ENCODE results near the gene AMIGO2. TPM values are rescaled to one million over a fixed set of nuclear protein-coding genes. Genes with fewer than 3 reads are reported as not detected.

The AMIGO2 gene
- total RNA-seq, 2 donors from 2014 or later = 2.6 to 4.0 TPM

DNA sequence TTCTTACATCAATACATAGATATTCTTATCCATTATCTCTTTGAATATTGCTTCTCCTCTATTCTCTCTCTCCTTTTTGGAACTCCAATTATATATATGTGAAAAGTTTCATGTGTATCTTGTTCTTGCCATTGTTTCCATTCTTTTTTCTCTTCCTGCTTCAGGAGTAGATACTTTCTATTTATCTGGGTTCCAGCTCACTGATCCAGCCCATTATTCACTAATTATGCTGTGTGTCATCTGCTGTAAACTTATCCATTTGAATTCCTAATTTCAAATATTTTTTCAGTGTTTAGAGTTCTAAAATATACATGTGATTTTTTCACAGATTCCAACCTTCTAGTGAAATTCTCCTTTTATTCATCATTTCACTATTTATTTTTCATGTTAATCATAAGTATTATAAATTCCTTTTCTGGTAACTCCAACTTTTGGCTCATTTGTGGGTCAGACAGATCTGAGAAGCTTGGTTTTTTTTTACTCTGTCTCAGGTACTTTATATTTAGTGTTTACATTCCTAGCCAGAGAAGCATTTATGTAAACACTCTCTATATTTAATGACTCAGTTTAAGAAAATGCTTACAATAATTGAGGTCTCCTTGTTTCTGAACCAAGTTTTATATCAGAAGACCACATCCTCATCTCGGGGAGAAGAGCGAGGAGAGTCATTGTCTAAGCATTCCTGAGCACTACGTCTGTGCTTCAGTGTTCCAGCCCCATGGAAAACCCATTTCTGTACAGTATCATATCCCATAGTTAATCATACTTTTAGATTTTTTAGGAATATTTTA, 15.9 kb upstream of the AMIGO2 start:
- Histone ChIP-seq H3K36me3 (replicated peaks in 1 of 2; ENCODE audit: insufficient read depth in 1 of 2, low read depth in 2 of 2) (no peaks in the 10 kb centered on the region), H3K4me3 (no peak overlapping the region), H3K4me1 (peaks cover 12% of the 10 kb centered on the region), H3K27ac (no peak overlapping the region), H3K27me3 (no peaks in the 10 kb centered on the region), H3K9me3 (no peaks in the 10 kb centered on the region)
- WGBS, 2 donors = 70 to 95% methylated on average over 3 of the region's 3 CpGs
- DNase-seq (no peak), ATAC-seq (no peak)
- intact Hi-C loops (cut with DNase I) = no loop called here
- no peak for TF ChIP-seq POLR2A (IDR thresholded peaks at IDR 0.05)
- TF ChIP-seq, protein P1, sequence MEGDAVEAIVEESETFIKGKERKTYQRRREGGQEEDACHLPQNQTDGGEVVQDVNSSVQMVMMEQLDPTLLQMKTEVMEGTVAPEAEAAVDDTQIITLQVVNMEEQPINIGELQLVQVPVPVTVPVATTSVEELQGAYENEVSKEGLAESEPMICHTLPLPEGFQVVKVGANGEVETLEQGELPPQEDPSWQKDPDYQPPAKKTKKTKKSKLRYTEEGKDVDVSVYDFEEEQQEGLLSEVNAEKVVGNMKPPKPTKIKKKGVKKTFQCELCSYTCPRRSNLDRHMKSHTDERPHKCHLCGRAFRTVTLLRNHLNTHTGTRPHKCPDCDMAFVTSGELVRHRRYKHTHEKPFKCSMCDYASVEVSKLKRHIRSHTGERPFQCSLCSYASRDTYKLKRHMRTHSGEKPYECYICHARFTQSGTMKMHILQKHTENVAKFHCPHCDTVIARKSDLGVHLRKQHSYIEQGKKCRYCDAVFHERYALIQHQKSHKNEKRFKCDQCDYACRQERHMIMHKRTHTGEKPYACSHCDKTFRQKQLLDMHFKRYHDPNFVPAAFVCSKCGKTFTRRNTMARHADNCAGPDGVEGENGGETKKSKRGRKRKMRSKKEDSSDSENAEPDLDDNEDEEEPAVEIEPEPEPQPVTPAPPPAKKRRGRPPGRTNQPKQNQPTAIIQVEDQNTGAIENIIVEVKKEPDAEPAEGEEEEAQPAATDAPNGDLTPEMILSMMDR (IDR thresholded peaks at IDR 0.05) = no peak

DNA sequence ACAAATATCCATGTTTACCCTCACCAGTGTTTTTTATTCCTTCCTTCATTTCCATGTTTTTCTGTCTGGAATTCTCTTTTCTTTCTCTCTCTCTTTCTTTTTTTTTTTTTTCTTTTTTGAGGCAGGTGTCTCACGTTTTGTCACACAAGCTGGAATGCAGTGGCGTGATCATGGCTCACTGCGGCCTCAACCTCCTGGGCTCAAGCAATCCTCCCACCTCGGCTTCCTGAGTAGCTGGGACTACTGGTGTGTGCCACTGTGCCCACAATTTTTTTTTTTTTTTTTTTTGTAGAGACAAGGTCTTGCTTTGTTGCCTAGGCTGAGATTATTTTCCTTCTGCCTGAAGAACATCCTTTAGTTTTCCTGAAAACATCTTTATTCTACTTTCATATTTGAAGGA, 15.0 kb upstream of the AMIGO2 start:
- intact Hi-C loops (cut with DNase I) = no loop called here
- DNase-seq = no peak

DNA sequence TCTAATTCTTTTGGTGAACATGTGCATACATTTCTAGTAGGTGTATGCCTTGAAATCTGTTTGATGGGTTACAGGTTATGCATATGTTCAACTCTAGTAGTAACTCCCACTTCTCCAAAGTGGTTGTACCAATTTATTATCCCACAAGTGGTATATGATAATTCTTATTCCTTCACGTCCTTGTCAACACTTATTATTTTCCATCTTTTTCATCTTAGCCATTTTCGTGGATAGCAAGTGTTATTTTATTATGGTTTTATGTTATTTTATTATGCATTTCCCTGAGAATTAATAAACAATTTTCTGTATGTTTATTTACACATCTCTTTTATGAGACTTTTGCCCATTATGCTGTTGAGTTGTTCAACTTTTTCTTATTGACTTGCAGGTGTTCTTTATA, 11.2 kb upstream of the AMIGO2 start:
- Histone ChIP-seq H3K4me3 (no peak overlapping the region), H3K27me3 (no peaks in the 10 kb centered on the region), H3K4me1 (peaks cover 9% of the 10 kb centered on the region), H3K9me3 (no peaks in the 10 kb centered on the region), H3K36me3 (replicated peaks in 1 of 2; ENCODE audit: insufficient read depth in 1 of 2, low read depth in 2 of 2) (no peaks in the 10 kb centered on the region), H3K27ac (no peak overlapping the region)
- no peak for ATAC-seq
- WGBS, 2 donors = 91 to 94% methylated on average over 2 of the region's 2 CpGs
- TF ChIP-seq, protein P1 (IDR thresholded peaks at IDR 0.05) = no peak
- TF ChIP-seq POLR2A (IDR thresholded peaks at IDR 0.05) = no peak
- no peak for DNase-seq
- intact Hi-C loops (cut with DNase I) = no loop called here

More for the DNA sequence above, 15.0 kb upstream of the AMIGO2 start:
- Histone ChIP-seq H3K9me3 (no peaks in the 10 kb centered on the region), H3K27me3 (no peaks in the 10 kb centered on the region), H3K27ac (no peak overlapping the region), H3K4me1 (peaks cover 12% of the 10 kb centered on the region), H3K4me3 (no peak overlapping the region), H3K36me3 (replicated peaks in 1 of 2; ENCODE audit: insufficient read depth in 1 of 2, low read depth in 2 of 2) (no peaks in the 10 kb centered on the region)
- WGBS, 2 donors = 81 to 95% methylated on average over 4 of the region's 4 CpGs
- no peak for TF ChIP-seq POLR2A (IDR thresholded peaks at IDR 0.05)
- TF ChIP-seq, protein P1 (IDR thresholded peaks at IDR 0.05) = no peak
- ATAC-seq = no peak

DNA sequence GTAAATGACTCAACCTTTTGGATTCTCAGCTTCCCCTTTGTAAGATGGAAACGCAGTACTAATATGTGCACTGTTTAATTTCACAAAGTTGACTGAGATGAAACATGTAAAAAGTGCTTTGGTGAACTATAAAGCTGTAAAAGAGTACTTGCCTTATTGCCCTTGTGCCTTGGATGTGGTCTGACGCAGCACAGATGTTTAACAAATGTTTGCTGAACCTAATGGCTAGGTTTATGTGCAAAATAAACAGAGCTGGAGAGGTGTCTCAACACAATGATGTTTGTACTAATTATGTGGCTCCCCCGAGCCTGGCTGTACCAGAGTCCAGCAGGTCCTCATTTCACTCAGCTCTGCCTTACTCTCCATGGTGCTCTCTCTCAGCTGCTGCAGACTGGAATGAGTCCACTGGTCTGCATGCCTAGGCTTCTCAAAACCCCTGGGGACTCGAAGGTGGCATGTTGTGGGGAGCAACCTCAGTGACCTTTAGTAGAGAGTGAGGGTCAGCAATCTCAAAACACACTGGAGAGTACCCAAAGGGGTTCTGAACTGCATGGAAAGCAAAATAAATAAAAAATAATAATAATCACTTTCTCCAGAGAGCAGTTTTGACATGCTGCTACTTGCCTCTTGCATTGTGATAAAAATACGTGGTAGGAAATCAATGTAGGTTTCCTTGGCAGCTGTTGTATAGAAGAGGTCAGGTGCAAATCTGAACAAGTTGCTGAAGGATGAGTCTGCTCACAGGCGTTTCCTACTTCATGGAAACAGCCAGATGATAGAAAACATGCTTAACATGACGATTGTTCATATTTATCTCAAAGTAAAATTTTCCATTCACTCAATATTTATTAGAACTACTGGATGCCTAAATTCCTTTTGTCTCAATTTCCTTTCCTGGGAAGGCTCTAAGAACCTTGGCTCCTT, 8.5 kb upstream of the AMIGO2 start:
- intact Hi-C loops (cut with DNase I) = loop anchor here (10.0 kb wide), 1 partner anchor 217 kb away; no protein-coding TSS in a partner anchor
- peaks cover 9% of the 10 kb centered on the region for H3K4me1 ChIP-seq
- TF ChIP-seq, protein P1 (IDR thresholded peaks at IDR 0.05) = no peak
- TF ChIP-seq POLR2A (IDR thresholded peaks at IDR 0.05) = no peak
- H3K27ac ChIP-seq = no peak overlapping the region
- no peak for ATAC-seq
- 49 to 58% methylated on average over 7 of the region's 7 CpGs for WGBS, 2 donors
- no peaks in the 10 kb centered on the region for H3K9me3 ChIP-seq
- H3K27me3 ChIP-seq = no peaks in the 10 kb centered on the region
- no peaks in the 10 kb centered on the region for H3K36me3 ChIP-seq (replicated peaks in 1 of 2; ENCODE audit: insufficient read depth in 1 of 2, low read depth in 2 of 2)
- DNase-seq = no peak
- no peak overlapping the region for H3K4me3 ChIP-seq

All from body of pancreas (tissue), 4 donors.